Activated gamma-delta T cell (primary cell): ENCODE measurements around the gene LSP1.

ENCODE experiments used
- DNase-seq: peaks from one replicate; lab custom pipeline; 2025; lab: John Stamatoyannopoulos, UW

Gene LSP1

GRCh38 chr11:1836011-1836945, 16.6 kb upstream of the LSP1 start:
- no peak for DNase-seq

GRCh38 chr11:1837171-1838076, 15.5 kb upstream of the LSP1 start:
- peak; percentile 37 for DNase-seq

GRCh38 chr11:1838077-1838425, 14.8 kb upstream of the LSP1 start:
- no peak for DNase-seq

- no peak for DNase-seq
Observed at GRCh38 chr11:1838426-1839144, 14.3 kb upstream of the LSP1 start, which contains the start of gene TNNI2. TNNI2 (plus strand) TSS chr11:1838981; CDS start chr11:1839697, 716 bp downstream.

GRCh38 chr11:1839204-1839923, 13.5 kb upstream of the LSP1 start:
- no peak for DNase-seq

- DNase-seq: no peak
Observed at GRCh38 chr11:1839924-1840779, 12.7 kb upstream of the LSP1 start.

- no peak for DNase-seq
Observed at GRCh38 chr11:1840780-1841480, 12.0 kb upstream of the LSP1 start.

GRCh38 chr11:1841511-1842148, 11.3 kb upstream of the LSP1 start:
- no peak for DNase-seq

GRCh38 chr11:1842149-1843097, 10.5 kb upstream of the LSP1 start:
- no peak for DNase-seq

GRCh38 chr11:1843098-1843473, 9.8 kb upstream of the LSP1 start:
- no peak for DNase-seq

GRCh38 chr11:1843796-1844195, 9.1 kb upstream of the LSP1 start:
- no peak for DNase-seq

GRCh38 chr11:1844221-1845094, 8.4 kb upstream of the LSP1 start:
- no peak for DNase-seq

- DNase-seq: no peak
Observed at GRCh38 chr11:1845095-1845429, 7.8 kb upstream of the LSP1 start.

- DNase-seq: no peak
Observed at GRCh38 chr11:1845561-1846452, 7.1 kb upstream of the LSP1 start.

- DNase-seq: no peak
Observed at GRCh38 chr11:1846453-1846932, 6.4 kb upstream of the LSP1 start.
